Measurements from ENCODE around the gene PCBP3.

DNA sequence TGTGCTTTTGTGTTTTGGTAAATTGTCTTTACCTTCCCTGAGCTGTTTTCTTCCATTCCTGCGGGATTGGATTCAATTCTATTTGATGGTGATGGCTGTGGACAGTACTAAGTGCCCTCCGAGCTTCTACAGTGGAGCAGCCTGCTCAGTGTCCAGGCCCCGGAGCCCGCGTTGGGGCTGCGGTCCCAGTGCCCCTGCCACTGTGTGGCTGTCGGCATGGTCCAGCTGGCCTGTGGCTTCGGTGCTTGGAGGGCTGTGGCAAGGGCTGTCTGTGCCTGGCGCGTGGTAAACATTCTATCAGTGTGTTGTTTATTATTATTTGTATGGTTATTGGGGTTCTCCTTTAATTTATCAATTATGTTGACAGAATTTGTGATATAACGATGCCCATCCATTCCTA is 228.9 kb downstream of the PCBP3 start:
- TF ChIP-seq, protein P1, sequence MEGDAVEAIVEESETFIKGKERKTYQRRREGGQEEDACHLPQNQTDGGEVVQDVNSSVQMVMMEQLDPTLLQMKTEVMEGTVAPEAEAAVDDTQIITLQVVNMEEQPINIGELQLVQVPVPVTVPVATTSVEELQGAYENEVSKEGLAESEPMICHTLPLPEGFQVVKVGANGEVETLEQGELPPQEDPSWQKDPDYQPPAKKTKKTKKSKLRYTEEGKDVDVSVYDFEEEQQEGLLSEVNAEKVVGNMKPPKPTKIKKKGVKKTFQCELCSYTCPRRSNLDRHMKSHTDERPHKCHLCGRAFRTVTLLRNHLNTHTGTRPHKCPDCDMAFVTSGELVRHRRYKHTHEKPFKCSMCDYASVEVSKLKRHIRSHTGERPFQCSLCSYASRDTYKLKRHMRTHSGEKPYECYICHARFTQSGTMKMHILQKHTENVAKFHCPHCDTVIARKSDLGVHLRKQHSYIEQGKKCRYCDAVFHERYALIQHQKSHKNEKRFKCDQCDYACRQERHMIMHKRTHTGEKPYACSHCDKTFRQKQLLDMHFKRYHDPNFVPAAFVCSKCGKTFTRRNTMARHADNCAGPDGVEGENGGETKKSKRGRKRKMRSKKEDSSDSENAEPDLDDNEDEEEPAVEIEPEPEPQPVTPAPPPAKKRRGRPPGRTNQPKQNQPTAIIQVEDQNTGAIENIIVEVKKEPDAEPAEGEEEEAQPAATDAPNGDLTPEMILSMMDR (IDR thresholded peaks at IDR 0.05; ENCODE audit: borderline replicate concordance, extremely low read depth, low read length, poor library complexity, severe bottlenecking), result no peak
- no peak for TF ChIP-seq EZH2 (IDR thresholded peaks at IDR 0.05; ENCODE audit: borderline replicate concordance, low read depth, low read length, severe bottlenecking)
